ENCODE data around the gene C6orf141.

The C6orf141 gene

GRCh38 chr6:49540614-49541013 lies 9.9 kb upstream of the C6orf141 start:
- DNase-seq: no peak

DNA sequence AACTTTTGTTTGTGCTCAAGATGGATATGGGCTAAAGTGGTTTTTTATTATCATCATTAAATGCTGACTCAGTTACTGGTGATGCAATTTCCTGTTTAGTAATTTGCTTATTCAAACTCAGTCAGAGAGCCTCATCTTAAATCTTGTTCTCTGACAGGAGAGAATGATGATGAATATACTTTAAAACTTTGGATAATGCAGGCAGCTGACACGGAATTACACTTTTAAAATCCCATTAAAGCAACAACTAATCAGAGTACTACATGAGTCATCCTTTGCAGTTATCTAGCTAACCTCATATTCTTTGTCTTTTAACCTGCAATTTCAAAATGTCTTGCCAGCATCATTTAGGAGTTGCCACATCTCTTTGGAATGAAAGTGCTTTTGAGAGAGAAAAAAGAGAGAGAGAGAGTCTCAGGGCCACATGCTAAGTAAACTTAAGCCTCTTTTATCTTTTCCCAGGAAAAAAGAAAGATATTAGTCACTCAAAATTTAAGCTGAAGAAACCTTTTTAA lies 9.2 kb upstream of the C6orf141 start:
- DNase-seq: peak; percentile 73

DNA sequence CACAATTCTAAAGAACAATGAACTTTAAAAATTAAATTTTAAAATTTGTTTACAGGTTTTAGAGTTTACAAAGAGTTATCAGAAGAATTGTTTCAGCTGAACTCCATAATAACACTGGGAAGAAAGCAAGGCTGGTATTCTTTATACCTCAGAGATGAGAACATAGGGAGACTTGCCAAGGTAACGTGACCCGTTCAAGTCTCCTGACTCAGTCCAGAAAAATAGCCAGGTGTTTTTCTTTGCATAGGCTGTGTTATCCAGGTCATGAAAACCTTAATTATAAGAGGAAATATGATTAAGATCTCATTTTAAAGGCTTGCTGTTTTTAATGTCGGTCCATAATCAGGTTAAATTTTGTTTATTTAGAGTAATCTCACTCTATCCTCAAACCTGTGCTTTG lies 8.5 kb upstream of the C6orf141 start:
- no peak for DNase-seq

DNA sequence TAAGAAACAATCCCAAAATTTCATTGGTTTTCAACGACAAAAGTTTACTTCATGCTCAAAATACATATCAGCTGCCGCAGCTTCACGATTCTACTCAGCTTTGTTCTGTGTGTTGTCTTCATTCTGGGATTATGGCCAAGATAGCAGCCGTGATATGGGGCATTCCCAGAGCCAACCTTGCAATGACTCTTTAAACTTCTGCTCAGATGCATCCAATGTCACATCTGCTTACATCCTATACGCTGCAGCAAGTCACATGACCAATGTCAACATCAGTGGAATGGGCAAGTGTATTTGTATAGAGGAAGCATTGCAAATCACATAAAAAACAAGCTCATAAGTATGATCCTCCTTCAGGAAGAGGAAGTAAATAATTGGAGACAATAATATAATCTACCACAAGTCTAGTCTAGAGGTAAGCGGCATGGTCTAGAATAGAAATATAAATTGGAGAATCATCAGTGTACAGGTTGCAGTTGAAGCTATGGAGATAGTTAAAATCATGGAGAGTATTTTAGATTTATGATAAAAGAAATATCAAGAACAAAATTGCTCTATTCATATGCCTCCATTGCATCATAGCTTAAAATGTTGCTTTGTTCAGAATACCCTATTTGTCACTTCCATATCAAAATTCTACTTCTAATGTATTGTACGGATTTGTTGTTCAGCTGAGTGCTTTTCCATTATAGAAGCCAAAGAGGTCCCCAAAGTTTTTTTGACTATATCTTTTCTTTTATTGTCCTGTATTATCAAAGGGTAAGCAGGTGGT lies 7.2 kb upstream of the C6orf141 start:
- no peak for DNase-seq

- DNase-seq: no peak
These were observed 4.1 kb upstream of the C6orf141 start for GRCh38 chr6:49546331-49546730.

GRCh38 chr6:49548613-49549304 lies 1.7 kb upstream of the C6orf141 start:
- no peak for DNase-seq

DNA sequence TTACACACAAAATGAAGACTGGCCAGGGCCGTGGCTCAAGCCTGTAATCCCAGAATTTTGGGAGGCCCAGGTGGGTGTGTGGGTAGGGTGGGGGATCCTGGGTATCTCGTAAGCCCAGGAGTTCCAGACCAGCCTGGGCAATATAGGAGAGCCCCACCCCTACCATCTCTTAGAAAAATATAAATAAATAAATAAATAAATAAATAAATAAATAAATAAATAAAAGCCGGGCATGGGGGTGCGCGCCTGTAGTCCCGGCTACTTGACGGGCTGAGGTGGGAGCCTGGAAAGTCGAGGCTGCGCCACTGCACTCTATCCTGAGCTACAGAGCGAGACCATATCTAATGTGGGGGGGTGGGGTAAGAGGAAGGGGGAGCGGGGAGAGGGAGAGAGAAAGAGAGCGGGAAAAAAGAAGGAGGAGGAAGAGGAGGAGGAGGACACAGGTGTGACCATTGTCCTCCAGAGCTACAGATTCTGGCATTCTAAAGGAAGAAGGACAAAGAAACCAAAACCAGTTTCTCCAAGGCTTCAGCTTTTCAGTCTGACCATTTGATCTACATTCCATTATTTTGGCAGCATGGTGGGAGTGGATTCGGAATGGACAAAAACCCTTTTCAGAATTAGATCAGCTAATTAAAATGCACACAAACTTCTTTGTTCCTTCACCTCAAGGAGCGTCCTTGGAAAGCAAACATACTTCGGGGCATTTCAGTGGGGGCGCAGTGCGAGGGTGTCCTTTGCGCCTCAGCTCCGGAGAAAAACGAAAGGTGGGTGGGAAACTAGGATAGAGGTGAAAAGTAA lies 577 bp upstream of the C6orf141 start:
- DNase-seq: no peak

DNA sequence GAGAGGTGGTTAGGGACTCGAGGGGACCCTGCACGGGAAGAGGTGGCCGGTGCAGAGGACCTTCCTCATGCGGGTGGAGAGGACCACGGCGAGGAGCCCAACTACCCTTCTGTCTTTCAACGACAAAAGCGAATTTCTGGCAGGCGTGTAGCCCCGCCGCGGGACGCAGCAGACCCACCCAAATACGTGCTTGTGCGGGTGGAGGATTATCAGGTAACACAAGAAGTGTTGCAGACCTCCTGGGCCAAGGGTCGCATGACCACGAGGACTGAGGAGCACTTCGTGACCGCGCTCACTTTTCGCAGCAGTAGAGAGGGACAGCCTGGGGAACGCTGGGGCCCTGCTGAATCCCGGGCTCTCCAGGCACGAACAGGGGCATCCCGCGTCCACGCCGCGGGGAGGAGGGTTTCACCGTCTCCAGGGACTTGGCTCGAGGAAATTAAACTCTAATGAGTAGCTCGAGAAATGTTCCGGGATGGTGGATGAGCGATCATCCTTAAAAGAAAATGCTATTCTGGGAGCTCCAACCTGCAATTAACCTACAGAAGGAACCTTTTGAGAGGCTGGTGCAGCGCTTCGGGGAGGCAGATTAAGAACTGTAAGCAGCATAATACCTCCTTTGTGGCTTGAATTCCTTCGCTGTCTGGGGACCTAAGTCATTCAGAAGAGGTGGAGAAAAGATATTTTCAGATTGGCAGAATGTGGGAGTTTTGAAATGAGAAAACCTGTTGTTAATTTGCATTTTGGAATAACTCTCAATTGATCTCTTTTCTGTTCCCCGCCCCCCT lies 804 bp downstream of the C6orf141 start:
- no peak for DNase-seq

GRCh38 chr6:49551866-49552129 lies 1.3 kb downstream of the C6orf141 start:
- DNase-seq: no peak

DNA sequence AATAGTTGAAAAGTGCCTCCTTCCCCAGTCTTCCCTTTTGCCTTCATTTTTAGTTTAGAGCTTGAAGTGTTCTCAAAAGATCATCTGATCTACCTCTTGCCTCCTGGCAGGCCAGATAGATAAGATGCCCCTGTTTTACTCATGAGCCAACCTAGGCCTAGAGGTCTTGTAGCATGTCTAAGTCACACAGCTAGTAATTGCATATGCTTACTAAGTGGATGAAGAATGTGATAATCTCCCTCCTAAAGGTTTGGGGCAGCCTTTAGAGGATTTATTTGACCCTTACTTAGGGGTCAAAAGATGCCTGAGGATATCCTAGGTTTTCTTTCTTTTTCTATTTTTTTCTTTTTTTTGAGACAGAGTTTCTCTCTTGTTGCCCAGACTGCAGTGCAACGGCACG lies 2.1 kb downstream of the C6orf141 start:
- no peak for DNase-seq

GRCh38 chr6:49553384-49553783 lies 2.9 kb downstream of the C6orf141 start:
- no peak for DNase-seq

GRCh38 chr6:49555951-49556350 lies 5.5 kb downstream of the C6orf141 start:
- DNase-seq: no peak

- peak; percentile 90 for DNase-seq
These were observed 6.0 kb downstream of the C6orf141 start for GRCh38 chr6:49556429-49556837.

DNA sequence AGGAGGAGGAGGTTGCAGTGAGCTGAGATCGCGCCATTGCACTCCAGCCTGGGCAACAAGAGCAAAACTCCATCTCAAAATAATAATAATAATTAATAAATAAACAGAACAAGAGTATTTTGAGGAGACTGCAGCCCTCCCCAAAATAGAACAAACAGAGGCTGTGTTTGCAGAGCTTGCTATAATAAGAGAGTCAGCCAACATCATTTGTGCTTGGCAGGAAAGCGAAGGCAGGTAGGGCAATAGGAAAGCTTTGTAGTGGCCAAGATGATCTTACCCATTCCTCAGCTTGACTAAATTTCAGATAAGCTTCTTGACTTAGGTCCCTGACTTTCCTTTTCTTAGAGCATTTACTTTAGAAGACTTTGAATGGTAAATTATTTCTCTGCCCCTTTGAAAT lies 6.7 kb downstream of the C6orf141 start:
- DNase-seq: no peak

DNA sequence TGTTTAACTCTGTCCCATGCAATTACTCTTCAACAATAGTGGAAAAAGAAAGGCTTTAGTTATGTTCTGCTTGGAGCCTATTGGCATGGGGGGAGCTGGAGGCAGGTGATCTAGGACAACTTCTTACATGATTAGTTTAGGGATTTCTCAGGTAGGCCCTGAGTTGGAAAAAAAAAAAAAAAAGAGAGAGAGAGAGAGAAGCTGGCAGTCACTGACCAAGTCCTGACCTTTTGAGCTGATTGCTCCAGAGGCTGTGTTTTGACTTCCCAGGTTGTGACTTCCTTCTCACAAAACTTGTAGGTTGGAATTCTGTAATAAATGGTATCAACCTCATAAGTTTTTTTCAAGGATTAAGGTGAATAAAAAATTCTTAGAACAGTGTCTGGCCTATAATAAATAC lies 7.8 kb downstream of the C6orf141 start:
- no peak for DNase-seq

DNA sequence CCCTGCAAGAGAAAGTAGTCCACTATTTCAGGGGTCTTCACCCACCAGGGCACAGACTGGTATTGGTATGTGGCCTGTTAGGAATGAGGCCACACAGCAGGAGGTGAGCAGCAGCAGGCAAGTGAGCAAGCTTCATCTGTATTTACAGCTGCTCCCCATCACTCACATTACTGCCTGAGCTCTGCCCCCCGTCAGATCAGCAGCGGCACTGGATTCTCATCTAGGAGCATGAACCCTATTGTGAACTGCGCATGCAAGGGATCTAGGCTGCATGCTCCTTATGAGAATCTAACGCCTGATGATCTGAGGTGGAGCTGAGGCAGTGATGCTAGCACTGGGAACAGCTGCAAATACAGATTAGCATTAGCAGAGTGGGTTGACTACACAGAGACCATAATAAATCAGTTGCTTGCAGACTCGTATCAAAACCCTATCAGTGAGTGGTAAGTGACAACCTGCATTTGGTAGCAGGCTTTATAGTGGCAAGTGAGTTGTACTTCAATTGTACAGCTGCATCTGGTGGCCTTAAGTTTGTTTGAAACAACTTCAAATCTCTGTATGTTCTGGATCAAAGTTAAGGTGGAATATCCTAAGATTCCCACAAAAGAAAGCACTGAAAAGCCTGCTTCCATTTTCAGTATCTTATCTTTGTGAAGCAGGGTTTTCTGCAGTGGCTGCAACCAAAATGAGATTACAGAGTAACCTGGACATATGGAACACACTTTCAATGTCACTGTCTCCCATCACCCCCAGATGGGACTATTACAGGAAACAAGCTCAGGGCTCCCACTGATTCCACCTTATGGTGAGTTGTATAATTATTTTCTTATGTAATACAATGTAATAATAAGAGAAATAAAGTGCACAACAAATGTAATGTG lies 12.8 kb downstream of the C6orf141 start:
- no peak for DNase-seq

DNA sequence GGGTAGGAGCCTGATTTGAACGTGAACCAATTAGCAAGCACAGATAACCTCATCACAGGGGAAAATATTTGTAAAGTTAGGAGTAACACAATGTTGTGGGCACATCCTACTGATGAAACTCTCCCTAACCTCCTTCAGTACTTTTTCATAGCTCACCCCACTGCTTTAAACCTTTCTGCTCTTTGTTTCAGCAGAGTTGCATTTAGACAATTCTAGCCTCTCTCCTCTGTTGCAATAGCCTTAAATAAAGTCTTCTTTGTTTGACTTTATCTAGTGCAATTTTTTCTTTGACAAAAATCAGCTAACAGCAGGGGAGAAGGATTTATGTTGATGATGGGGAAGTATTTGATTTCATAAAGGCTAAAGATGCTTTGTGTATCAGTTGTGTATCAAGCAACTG lies 14.1 kb downstream of the C6orf141 start:
- DNase-seq: no peak

GRCh38 chr6:49565261-49565660 lies 14.8 kb downstream of the C6orf141 start:
- no peak for DNase-seq

GRCh38 chr6:49565855-49566254 lies 15.4 kb downstream of the C6orf141 start:
- DNase-seq: no peak

DNA sequence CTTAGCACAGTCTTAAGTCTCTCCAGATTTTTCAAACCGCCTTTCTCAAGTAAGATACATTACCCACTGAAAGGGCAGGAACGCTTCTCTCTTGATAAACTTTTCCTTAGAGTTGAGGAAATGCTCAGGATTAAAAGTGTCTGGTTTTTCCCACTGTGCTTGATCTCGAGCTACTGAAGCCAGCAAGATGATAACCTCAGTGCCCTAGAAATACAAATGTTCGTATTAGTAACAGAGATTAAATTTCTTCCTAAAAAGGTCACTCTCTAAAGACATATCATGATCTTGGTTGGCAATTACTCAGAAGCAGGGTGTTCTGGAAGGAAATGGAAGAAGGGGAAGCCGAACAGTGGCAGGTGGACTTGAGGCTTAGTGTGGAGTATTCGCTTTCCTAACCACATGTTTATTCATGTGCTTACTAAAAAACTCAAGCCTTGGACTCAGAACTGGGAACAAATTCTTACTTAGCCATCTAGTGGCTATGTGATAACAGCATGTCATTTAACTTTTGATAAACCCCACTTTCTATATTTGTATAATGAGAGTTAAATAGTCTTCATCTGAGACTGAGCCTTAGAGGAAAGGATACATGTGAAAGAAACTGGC lies 20.1 kb downstream of the C6orf141 start:
- DNase-seq: no peak

GRCh38 chr6:49576618-49577017 lies 26.1 kb downstream of the C6orf141 start:
- DNase-seq: no peak

- DNase-seq: no peak
These were observed 29.2 kb downstream of the C6orf141 start for GRCh38 chr6:49579649-49580048.
